ACC112 (cell line): ENCODE measurements around the gene RNU1-1.
"Not testable (repeated sequence)": the region's sequence is repeated elsewhere in the genome, so short reads cannot be mapped to it uniquely, and the experiment has no call there.

Experiments
- H2AFZ ChIP-seq: fragments of 200-600 bp; sonication (generic); one replicate; pipeline ENCODE4 v1.6.0; 2017; ENCODE audit warnings: antibody characterized with exemption, low read length; ENCODE audit not compliant: unreplicated experiment
- H3K27ac ChIP-seq: fragments of 200-600 bp; sonication (generic); 2 replicates; pipeline ENCODE4 v1.5.1; 2014; ENCODE audit warnings: low read depth, mild to moderate bottlenecking, antibody characterized with exemption, low read length, moderate library complexity
- H3K27me3 ChIP-seq: fragments of 200-600 bp; sonication (generic); 2 replicates; pipeline ENCODE4 v1.6.1; 2014; ENCODE audit warnings: mild to moderate bottlenecking, antibody characterized with exemption, low read length, moderate library complexity, mixed read lengths; ENCODE audit not compliant: insufficient read depth
- H3K36me3 ChIP-seq: fragments of 200-600 bp; sonication (generic); 2 replicates; pipeline ENCODE4 v1.6.1; 2016; ENCODE audit warnings: mild to moderate bottlenecking, antibody characterized with exemption, low read length, moderate library complexity, mixed read lengths; ENCODE audit not compliant: insufficient read depth
- H3K4me1 ChIP-seq: fragments of 200-600 bp; sonication (generic); one replicate; pipeline ENCODE4 v1.6.1; 2016; ENCODE audit warnings: low read length, mixed read lengths; ENCODE audit not compliant: insufficient read depth, unreplicated experiment, control insufficient read depth
- H3K4me3 ChIP-seq: fragments of 200-600 bp; sonication (generic); 2 replicates; pipeline ENCODE4 v1.5.1; 2014; ENCODE audit warnings: mild to moderate bottlenecking, low read depth, low read length
- H3K79me2 ChIP-seq: fragments of 200-600 bp; sonication (generic); one replicate; pipeline ENCODE4 v1.6.0; 2016; ENCODE audit warnings: low read length; ENCODE audit not compliant: control insufficient read depth, unreplicated experiment, insufficient read depth

The RNU1-1 gene

DNA sequence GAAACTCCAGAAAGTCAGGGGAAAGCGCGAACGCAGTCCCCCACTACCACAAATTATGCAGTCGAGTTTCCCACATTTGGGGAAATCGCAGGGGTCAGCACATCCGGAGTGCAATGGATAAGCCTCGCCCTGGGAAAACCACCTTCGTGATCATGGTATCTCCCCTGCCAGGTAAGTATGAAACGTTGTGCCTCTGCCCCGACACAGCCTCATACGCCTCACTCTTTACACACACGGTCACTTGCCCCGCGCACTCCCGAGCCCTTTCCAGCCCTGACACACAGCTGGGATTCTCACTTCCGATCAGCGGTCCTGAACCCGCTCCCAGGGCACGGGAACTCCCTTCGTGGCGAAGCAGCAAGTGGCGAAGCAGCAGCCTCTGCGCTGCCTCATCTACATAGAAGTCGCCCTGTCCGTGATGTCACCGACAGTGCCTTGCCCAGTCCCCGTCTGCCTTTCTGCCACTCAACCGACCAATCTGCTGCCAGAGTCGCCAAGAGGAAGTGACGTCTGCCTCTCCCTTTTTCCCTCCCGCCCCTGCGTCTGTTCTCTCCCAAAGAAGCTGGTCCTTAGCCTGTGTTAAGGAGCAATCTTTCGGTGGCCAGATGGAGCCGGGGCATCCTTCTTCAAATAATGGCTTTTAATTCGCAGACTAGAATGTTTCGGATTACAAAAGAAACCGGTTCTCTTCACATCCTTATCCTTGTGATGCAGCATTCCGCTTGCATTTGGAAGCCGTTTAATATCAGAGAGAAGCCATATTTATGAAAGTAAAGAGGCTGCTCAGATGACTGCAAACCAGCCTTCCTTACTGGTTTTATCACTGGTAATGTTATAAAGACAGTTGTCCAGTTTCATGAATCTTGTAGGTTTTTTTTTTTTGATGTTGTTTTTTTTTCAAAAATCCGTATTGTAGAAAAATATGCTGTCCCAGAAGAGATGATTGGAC, at the start of gene RNU1-1:
Gene RNU1-1, minus strand, starts transcription at position 179 of the 949 bp plus-strand sequence.
- not testable (repeated sequence) for H3K79me2 ChIP-seq, H3K36me3 ChIP-seq, H3K27me3 ChIP-seq, H3K4me1 ChIP-seq
- Histone ChIP-seq H2AFZ (peak within 1 kb of the TSS; percentile 89), H3K27ac (peak within 1 kb of the TSS; percentile 93), H3K4me3 (peak within 1 kb of the TSS; percentile 80)

DNA sequence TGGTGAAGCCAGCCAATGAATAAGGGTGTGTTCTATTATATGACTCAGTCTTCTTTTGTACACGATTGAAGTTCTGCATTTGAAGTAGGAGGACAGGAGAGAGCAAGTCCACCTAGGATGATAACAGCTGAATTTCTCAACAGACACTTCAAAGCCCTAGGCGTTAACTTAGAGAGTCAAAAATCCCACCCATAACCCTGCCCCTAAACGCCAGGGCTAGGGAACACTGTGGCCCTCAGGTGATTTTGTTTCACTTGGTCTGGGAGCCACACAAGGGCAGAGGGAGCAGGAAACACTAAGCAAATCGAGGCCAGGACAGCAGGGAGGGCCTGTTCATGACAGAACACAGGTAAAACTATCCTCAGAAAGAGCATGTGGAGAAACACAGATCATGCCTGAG, 47.0 kb upstream of the RNU1-1 start:
- H2AFZ ChIP-seq, H3K4me3 ChIP-seq, H3K27ac ChIP-seq, H3K4me1 ChIP-seq, H3K36me3 ChIP-seq, H3K79me2 ChIP-seq, H3K27me3 ChIP-seq: not testable (repeated sequence)

DNA sequence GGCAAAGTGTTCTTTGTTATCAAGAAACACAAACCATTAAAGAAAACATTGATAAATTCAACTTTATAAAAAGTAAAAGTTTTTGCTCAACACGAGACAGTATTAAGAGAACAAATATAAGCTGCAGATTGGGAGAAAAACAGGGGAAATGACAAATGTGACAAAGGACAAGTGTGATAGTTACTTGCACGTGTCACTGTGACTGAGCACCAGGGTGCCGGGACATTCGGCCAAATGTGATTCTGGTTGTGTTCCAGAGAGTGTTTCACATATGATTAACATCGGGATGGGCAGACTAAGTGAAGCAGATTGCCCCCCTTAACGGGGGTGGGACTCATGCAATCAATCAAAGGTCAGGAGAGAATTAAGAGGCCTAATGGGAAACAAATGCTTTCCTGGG, 46.4 kb upstream of the RNU1-1 start:
- not testable (repeated sequence) for H3K27me3 ChIP-seq, H3K4me3 ChIP-seq, H3K27ac ChIP-seq, H3K79me2 ChIP-seq, H2AFZ ChIP-seq, H3K36me3 ChIP-seq, H3K4me1 ChIP-seq

DNA sequence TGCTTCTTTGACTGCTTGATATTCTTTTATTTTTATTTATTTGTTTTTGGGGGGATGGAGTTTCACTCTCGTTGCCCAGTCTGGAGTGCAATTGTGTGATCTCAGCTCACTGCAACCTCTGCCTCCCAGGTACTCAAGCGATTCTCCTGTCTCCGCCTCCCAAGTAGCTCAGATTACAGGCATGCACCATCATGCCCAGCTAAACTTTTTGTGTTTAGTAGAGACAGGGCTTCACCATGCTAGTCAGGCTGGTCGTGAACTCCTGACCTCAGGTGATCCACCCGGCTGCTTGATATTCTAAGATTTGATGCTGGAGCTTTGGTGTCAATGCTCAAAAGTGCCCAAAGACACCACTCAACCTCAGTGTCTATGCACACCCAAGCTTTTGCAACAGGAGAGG, 45.6 kb upstream of the RNU1-1 start:
- H3K4me3 ChIP-seq, H3K27ac ChIP-seq, H3K27me3 ChIP-seq, H2AFZ ChIP-seq, H3K4me1 ChIP-seq, H3K36me3 ChIP-seq, H3K79me2 ChIP-seq: not testable (repeated sequence)

DNA sequence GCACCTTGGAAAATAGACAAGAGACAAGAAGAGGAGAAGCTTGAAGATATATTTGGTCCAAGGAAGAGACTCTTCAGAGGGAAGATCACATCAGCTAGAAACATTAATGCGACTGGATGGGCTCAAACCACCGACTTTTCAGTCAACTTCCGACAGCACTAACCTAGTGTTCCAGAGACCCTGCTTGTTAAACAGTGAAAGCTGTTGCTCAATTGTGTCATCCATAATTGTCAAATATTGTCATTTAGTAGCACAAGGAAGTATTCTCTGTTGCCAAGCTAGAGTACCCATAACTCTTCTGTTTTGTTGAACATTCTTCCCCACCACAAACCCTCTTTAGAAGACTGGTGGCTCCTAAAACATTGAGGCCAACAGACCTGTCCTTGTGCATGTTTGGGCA, 42.9 kb upstream of the RNU1-1 start:
- not testable (repeated sequence) for H3K36me3 ChIP-seq, H3K27me3 ChIP-seq, H3K79me2 ChIP-seq, H2AFZ ChIP-seq, H3K4me3 ChIP-seq, H3K4me1 ChIP-seq, H3K27ac ChIP-seq

DNA sequence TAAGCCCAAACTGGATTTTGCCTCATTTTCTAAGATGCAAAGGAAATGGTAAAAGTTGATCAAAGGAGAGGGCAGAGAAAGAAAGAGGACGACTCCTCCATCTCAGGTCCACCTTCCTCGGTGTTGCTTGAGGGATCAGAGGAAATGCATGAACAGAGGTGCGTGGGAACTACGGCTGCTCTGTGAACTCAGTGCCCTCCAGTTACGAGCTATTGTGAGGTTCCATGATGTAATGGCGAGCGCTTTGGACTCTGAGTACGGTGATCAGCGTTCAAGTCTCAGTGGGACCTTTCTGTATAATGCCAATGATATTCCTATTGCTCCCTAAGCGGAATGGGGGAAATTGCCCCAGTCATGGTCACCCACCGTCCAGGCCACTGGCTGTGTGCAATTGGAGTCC, 39.2 kb upstream of the RNU1-1 start:
- not testable (repeated sequence) for H2AFZ ChIP-seq, H3K36me3 ChIP-seq, H3K79me2 ChIP-seq, H3K27ac ChIP-seq, H3K27me3 ChIP-seq, H3K4me3 ChIP-seq, H3K4me1 ChIP-seq

DNA sequence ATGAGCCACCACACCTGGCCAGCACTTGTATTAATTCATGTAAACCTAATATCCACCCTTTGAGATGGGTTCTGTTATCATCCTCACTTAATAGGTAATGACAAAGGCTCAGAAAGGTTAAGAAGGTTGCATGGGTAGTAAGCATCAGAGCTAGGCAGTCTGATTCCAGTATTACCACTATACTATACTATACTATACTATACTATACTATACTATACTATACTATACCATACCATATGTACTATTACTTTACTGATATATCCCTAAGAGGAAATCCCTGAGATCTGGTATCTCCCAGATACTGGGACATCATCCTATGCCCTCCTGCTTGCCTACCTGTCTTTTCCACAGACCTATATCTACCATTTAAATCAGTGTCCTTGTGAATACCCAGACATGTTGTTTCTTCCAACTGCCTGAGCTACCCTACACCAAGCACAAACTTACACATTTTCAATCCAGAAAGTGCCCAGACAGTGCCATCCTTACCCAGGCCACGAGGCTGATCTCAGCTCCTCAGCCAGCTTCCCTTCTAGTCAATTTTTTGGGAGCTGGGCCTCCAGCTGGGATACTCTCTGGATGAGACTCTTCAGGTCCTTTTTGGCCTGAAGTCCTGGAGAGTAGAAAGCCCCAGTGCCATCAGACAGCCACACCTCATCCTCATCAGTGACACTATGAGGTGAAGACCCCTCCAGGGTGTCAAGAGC, 36.3 kb upstream of the RNU1-1 start:
- H3K27me3 ChIP-seq, H3K27ac ChIP-seq, H3K36me3 ChIP-seq, H2AFZ ChIP-seq, H3K4me1 ChIP-seq, H3K79me2 ChIP-seq, H3K4me3 ChIP-seq: not testable (repeated sequence)

DNA sequence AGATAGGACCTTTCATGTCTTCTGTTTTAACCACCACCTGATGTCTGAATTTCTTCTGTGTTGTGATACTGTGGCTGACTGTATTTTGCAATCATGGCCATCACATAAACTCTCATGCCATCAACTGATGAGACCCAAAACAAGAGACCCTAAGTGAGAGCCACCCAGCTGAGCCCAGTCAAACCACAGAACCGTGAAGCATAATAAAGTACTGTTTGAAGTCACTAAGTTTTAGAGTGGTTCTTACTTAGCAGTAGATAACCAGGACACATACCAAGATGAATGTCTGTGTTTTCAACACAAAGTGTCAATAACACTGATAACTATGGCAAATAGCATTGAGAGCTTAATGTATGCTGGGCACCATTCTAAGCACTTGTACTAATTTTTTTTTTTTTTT, 35.5 kb upstream of the RNU1-1 start:
- not testable (repeated sequence) for H3K4me3 ChIP-seq, H3K36me3 ChIP-seq, H3K79me2 ChIP-seq, H3K27ac ChIP-seq, H3K4me1 ChIP-seq, H2AFZ ChIP-seq, H3K27me3 ChIP-seq

DNA sequence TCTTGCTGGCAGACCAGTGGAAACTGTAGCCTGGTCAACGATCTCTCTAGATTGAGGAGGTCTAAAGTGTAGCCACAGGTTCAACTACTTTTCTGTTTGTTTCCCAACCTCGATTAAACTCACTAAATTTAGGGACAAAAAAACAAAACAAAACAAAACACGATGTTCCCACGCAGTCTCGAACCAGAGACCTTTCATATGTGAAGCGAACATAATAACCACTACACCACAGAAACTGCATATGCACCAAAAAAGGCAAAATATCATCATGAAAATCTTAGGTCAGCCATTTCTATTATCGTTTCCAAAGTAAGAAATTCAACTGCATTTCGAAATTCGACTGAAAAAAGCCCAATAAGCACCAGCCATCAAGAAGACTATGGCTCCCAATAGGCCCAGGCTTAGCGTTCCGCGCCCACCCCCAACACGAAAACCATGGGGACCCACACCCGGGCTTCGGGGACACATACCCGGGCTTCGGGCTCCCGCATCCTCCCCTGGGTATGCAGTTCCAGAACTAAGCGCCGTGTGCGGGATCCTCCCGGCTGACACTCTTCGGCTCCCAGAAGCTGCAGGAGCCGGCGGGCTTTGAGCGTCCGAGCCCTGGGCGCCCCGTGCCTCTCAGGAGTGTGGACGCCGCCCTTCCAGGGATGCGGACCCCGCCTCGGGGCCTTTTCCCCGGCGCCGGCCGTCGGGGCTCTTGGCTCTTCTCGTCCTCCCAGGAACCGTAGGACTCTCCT, 33.6 kb upstream of the RNU1-1 start:
- H3K79me2 ChIP-seq, H3K27ac ChIP-seq, H2AFZ ChIP-seq, H3K4me1 ChIP-seq, H3K4me3 ChIP-seq, H3K36me3 ChIP-seq, H3K27me3 ChIP-seq: not testable (repeated sequence)

DNA sequence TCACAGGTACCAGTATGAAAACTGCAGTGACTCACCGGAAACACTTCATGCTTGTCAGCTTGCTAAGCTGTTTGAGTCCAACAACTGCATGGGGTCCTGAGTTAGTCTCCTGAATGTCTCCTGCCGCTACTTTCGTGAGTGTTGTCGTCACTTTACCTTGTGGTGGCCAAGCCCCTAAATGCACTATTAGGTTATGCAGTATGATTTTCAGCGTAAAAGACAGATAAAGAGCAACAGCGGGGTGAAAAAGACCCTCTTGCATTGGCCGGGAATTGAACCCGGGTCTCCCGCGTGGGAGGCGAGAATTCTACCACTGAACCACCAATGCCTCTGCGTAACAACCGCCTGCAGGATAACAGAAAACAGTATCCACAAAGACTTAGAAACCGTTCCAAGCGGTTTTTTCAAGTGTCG, 31.6 kb upstream of the RNU1-1 start:
- not testable (repeated sequence) for H3K27me3 ChIP-seq, H3K4me1 ChIP-seq, H3K4me3 ChIP-seq, H3K79me2 ChIP-seq, H2AFZ ChIP-seq, H3K27ac ChIP-seq, H3K36me3 ChIP-seq
